GM10266 (cell line): ENCODE results near the gene LRRC4C.

ENCODE experiments used
- DNase-seq: peaks from one replicate; pipeline ENCODE4 v3.0.0; 2012; ENCODE audit errors: extremely low spot score
- CTCF ChIP-seq: IDR thresholded peaks from 2 replicates; pipeline ENCODE4 v1.5.1; 2012; ENCODE audit warnings: mild to moderate bottlenecking, low read depth; ENCODE audit not compliant: control insufficient read depth, insufficient read depth; ENCODE audit errors: missing control alignments

Gene LRRC4C

GRCh38 chr11:40688369-40688768 lies 771.1 kb downstream of the LRRC4C start:
- TF ChIP-seq CTCF, result no peak
- DNase-seq, result no peak

- TF ChIP-seq CTCF, result no peak
- DNase-seq, result no peak
Observed at GRCh38 chr11:40686765-40687164, 772.7 kb downstream of the LRRC4C start.

GRCh38 chr11:40683010-40683409 lies 776.4 kb downstream of the LRRC4C start:
- no peak for DNase-seq
- TF ChIP-seq CTCF, result no peak

GRCh38 chr11:40679276-40679675 lies 780.2 kb downstream of the LRRC4C start:
- no peak for TF ChIP-seq CTCF

GRCh38 chr11:40647295-40647694 lies 812.2 kb downstream of the LRRC4C start:
- DNase-seq, result no peak
- no peak for TF ChIP-seq CTCF

More at GRCh38 chr11:40679276-40679675, 780.2 kb downstream of the LRRC4C start:
- DNase-seq, result no peak

GRCh38 chr11:40642284-40642683 lies 817.2 kb downstream of the LRRC4C start:
- TF ChIP-seq CTCF, result no peak
- DNase-seq, result no peak

GRCh38 chr11:40619654-40620053 lies 839.8 kb downstream of the LRRC4C start:
- no peak for TF ChIP-seq CTCF
- no peak for DNase-seq
